Measurements from ENCODE around the gene TBC1D2B. TPM values are rescaled to one million over a fixed set of nuclear protein-coding genes. Genes with fewer than 3 reads are reported as not detected.

Gene TBC1D2B
- total RNA-seq: 21.4 and 27.5 TPM in 2 replicates

GRCh38 chr15:78077053-78077870, at the start of gene TBC1D2B:
TBC1D2B (minus strand) TSS chr15:78077711; CDS start chr15:78077652, 59 bp downstream.

DNA sequence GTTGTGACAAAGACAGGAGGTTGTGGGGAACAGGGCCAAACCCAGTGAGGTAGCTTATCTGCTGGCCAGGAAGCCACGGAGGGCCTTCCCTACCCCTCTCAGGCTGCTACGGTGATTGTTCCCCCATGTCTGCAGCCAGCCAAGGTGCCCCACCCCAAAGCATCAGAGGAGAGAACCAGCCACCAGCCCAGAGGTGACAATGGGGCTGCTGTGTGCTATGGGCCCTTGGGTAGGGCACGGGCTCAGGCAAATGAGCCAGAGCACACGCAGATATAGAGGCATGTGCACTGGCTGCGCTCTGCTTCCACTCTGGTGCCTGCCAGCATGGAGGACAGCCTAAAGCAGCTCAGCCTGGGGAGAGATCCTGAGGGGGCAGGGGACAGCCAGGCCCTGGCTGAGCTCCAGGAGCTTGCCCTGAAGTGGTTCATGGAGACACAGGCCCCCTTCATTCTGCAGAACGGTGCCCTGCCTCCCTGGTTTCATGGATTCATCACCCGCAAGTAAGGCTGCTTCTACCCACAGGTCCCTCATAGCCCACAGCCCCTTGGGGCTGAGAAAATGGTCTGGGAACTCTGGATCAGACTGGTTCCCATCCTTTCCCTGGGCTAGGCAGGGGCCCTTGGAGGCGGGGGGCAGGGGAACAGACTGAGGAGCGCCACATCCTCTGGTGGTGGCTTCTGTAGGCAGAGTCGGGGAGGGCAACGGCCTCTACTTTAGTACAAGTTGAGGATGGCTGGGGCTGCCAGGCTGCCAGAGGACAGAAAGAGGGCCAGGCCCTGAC, 14.9 kb upstream of the TBC1D2B start, which contains the start of gene SH2D7:
TSS of gene SH2D7 (plus strand) at position 301 of the 781 bp plus-strand sequence. CDS start at position 325, 24 bp downstream.

Other genes with a start within 250 kb of the TBC1D2B start
- gene SH2D7, start 14.8 kb upstream of the TBC1D2B start, total RNA-seq: not detected in 2 replicates
- gene CIB2, start 53.7 kb upstream of the TBC1D2B start, total RNA-seq: 2.0 and 2.6 TPM in 2 replicates
- gene IDH3A, start 71.7 kb upstream of the TBC1D2B start, total RNA-seq: 38.0 and 122 TPM in 2 replicates
- under 0.01 TPM in 1 of 2 replicates, not detected in the other for gene ACSBG1, start 156.9 kb upstream of the TBC1D2B start, total RNA-seq
- gene DNAJA4, start 186.9 kb upstream of the TBC1D2B start, total RNA-seq: 5.2 and 8.8 TPM in 2 replicates
- 120 and 160 TPM in 2 replicates for gene SKIC8, start 221.9 kb upstream of the TBC1D2B start, total RNA-seq

Measured in epithelial cell of umbilical artery (primary cell).